Endothelial cell of umbilical vein (primary cell): Measurements from ENCODE around the gene TACC3. TPM values are rescaled to one million over a fixed set of nuclear protein-coding genes. Genes with fewer than 3 reads are reported as not detected.

Experiments
- BruUV-seq: library from RNA; stranded (reverse); fragments of 400-500 nt; replicated peaks from 2 replicates; lab custom pipeline; 2021; lab: Mats Ljungman, UMichigan
- CTCF ChIA-PET: fragments of 300-600, 350-600 bp; sonication (Branson Sonifier 250); formaldehyde crosslinking; loops from one replicate; lab custom pipeline; 2021; ENCODE audit warnings: antibody characterized with exemption, inconsistent platforms; lab: Charles Lee
- POLR2A ChIA-PET: fragments of 300-600, 350-600 bp; sonication (Branson Sonifier 250); formaldehyde crosslinking; loops from one replicate; lab custom pipeline; 2021; ENCODE audit warnings: antibody characterized with exemption, inconsistent platforms; lab: Charles Lee
- DNase-seq: peaks from one replicate; pipeline ENCODE4 v3.0.0-alpha.2; 2011; ENCODE audit warnings: low read depth, low spot score
- FAIRE-seq: peaks from 2 replicates; lab custom pipeline; 2011; peaks lifted over from hg19 to GRCh38; lab: Jason Lieb, UNC
- H2AFZ ChIP-seq: 2 replicates; pipeline ENCODE4 v1.6.0; 2012; ENCODE audit warnings: low read depth, low read length, control low read depth, inconsistent platforms
- H3K27ac ChIP-seq: 2 replicates; pipeline ENCODE4 v1.5.1; 2011; ENCODE audit warnings: low read depth, mild to moderate bottlenecking, control low read depth, low read length, moderate library complexity; ENCODE audit not compliant: insufficient read depth
- H3K27me3 ChIP-seq, 2 experiments: 2 replicates each; pipeline versions ENCODE4 v1.6.0 to v1.6.1; 2011; ENCODE audit warnings: low read length in 2 of 2, mixed read lengths in 1 of 2; ENCODE audit not compliant: control insufficient read depth in 2 of 2, insufficient read depth in 2 of 2
- H3K36me3 ChIP-seq, 2 experiments: 2 replicates in 1 of 2; 3 replicates in 1 of 2; pipeline ENCODE4 v1.5.1; 2011; ENCODE audit warnings: low read length in 2 of 2, mild to moderate bottlenecking in 1 of 2, moderate library complexity in 1 of 2; ENCODE audit not compliant: control insufficient read depth in 2 of 2, insufficient read depth in 2 of 2; ENCODE audit errors: extremely low read depth in 1 of 2
- H3K4me1 ChIP-seq: 3 replicates; pipeline ENCODE4 v1.5.1; 2011; ENCODE audit warnings: mild to moderate bottlenecking, low read length; ENCODE audit not compliant: control insufficient read depth, insufficient read depth; ENCODE audit errors: extremely low read depth
- H3K4me2 ChIP-seq: 2 replicates; pipeline ENCODE4 v1.6.1; 2011; ENCODE audit warnings: low read length, control low read depth, mixed read lengths; ENCODE audit not compliant: insufficient read depth
- H3K4me3 ChIP-seq, 3 experiments: fragments of 200-600 bp in 1 of 3; sonication (generic), shearing (Covaris generic) in 1 of 3; replicated peaks in 1 of 3; 2 replicates each; pipeline ENCODE4 v1.5.1; 2011 to 2016; ENCODE audit warnings: control low read depth in 3 of 3, low read length in 3 of 3, mild to moderate bottlenecking in 2 of 3, inconsistent platforms in 1 of 3, low read depth in 1 of 3, moderate library complexity in 1 of 3; ENCODE audit not compliant: insufficient read depth in 1 of 3
- H3K79me2 ChIP-seq: 2 replicates; pipeline ENCODE4 v1.6.0; 2012; ENCODE audit warnings: low read length, inconsistent platforms; ENCODE audit not compliant: control insufficient read depth, insufficient read depth
- H3K9ac ChIP-seq: replicated peaks from 2 replicates; pipeline ENCODE3; 2011; ENCODE audit warnings: low read length, control low read depth; ENCODE audit not compliant: insufficient read depth; ENCODE audit errors: extremely low read depth
- H3K9me1 ChIP-seq: replicated peaks from 3 replicates; pipeline ENCODE4 v1.6.0; 2011; ENCODE audit warnings: mild to moderate bottlenecking, low read length; ENCODE audit not compliant: control insufficient read depth, insufficient read depth; ENCODE audit errors: extremely low read depth
- H3K9me3 ChIP-seq: replicated peaks from 2 replicates; pipeline ENCODE4 v1.5.1; 2012; ENCODE audit warnings: low read length, inconsistent platforms; ENCODE audit not compliant: control insufficient read depth, insufficient read depth
- H4K20me1 ChIP-seq: replicated peaks from 2 replicates; pipeline ENCODE3; 2011; ENCODE audit warnings: mild to moderate bottlenecking, low read length; ENCODE audit not compliant: control insufficient read depth, insufficient read depth; ENCODE audit errors: extremely low read depth
- EZH2 ChIP-seq: IDR thresholded peaks from 2 replicates; pipeline ENCODE4 v1.6.1; 2012; ENCODE audit warnings: borderline replicate concordance, low read depth, mild to moderate bottlenecking, moderate library complexity, low read length, inconsistent platforms; ENCODE audit not compliant: severe bottlenecking
- FOS ChIP-seq: IDR thresholded peaks from 2 replicates; pipeline ENCODE4 v1.6.1; 2011; ENCODE audit warnings: mild to moderate bottlenecking, low read length, moderate library complexity, borderline replicate concordance; ENCODE audit not compliant: insufficient read depth
- GATA2 ChIP-seq: IDR thresholded peaks from 2 replicates; pipeline ENCODE4 v1.7.0; 2011; ENCODE audit warnings: low read depth, mild to moderate bottlenecking, moderate library complexity, mixed read lengths, low read length; ENCODE audit not compliant: insufficient read length, insufficient read depth
- JUN ChIP-seq: IDR thresholded peaks from 2 replicates; pipeline ENCODE4 v1.6.1; 2011; ENCODE audit warnings: borderline replicate concordance, low read depth; ENCODE audit not compliant: insufficient read length, insufficient read depth
- MYC ChIP-seq: IDR thresholded peaks from one replicate; pipeline ENCODE4 v1.6.1; 2011; ENCODE audit warnings: mild to moderate bottlenecking, low read depth, low read length
- POLR2A ChIP-seq: IDR thresholded peaks from 2 replicates; pipeline ENCODE4 v1.6.1; 2012; ENCODE audit warnings: low read depth, mild to moderate bottlenecking, control low read depth, low read length
- POLR2AphosphoS5 ChIP-seq: IDR thresholded peaks from 2 replicates; pipeline ENCODE4 v1.6.1; 2012; ENCODE audit warnings: low read depth, mild to moderate bottlenecking, control low read depth, low read length, moderate library complexity; ENCODE audit not compliant: insufficient read depth
- dilution Hi-C: fragments of 300-500 bp; cut with MboI; formaldehyde crosslinking; loops from one replicate; pipeline ENCODE4 v1.15.0; 2019; ENCODE audit warnings: low sequenced_read_pairs; ENCODE audit not compliant: extremely low pct_ligation_motif_present
- intact Hi-C: fragments of 100-400 bp; cut with micrococcal nuclease; formaldehyde crosslinking; loops from one replicate; pipeline ENCODE4 v1.10.0; 2022
- polyA plus RNA-seq, 4 experiments: library from polyadenylated mRNA; depleted of rRNA in 3 of 4; stranded (reverse) in 3 of 4; unstranded in 1 of 4; fragments of >200 nt; gene quantifications; 2 replicates each; pipeline versions ENCODE4 v1.2.1 to v1.2.3, GENCODE V29; 2011 to 2012; ENCODE audit warnings: missing spikeins in 1 of 4
- total RNA-seq: library from RNA; stranded (reverse); gene quantifications from 2 replicates; pipeline ENCODE4 v1.2.3, GENCODE V29; 2021
- TF ChIP-seq, protein P1 (sequence below): IDR thresholded peaks from 2 replicates; pipeline ENCODE4 v1.6.1; 2011; ENCODE audit not compliant: insufficient read depth, insufficient read length
- TF ChIP-seq, protein P2 (sequence below), 2 donors: IDR thresholded peaks; 1 replicate in 1 of 2; 2 replicates in 1 of 2; pipeline ENCODE4 v1.5.1; 2011; ENCODE audit warnings: low read length in 2 of 2, mild to moderate bottlenecking in 2 of 2, moderate library complexity in 2 of 2, control low read depth in 1 of 2, inconsistent platforms in 1 of 2, low read depth in 1 of 2; ENCODE audit not compliant: insufficient read depth in 1 of 2; ENCODE audit errors: extremely low read depth in 1 of 2

Gene TACC3
- total and polyA plus RNA-seq, 2 donors (not counting 3 experiments of a cell fraction or from before 2014, with no cell fraction given): 54.5 to 135 TPM

DNA sequence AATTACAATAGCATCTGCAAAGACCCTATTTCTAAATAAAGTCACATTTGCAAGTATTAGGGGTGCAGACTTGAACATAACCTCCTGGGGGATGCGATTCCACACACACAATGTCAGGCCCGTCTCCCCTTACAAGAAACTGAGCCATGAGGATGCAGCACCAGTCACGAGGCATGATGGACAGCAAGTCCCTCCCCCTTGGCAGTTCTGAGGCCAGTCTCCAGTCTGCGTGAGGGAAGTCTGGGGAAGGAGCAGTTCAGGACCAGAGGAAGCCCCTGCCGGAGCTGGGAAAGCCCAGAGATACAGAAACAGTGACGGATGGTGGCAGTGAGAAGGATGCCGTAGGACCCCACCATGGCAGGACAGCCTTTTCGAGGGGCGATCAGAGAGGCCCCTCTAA, 46.6 kb upstream of the TACC3 start:
- intact Hi-C loops (no loop called here), dilution Hi-C loops (no loop called here)
- H3K9me3 ChIP-seq: no peaks in the 10 kb centered on the region
- H3K9me1 ChIP-seq: no peaks in the 10 kb centered on the region
- no peaks in the 10 kb centered on the region for H3K79me2 ChIP-seq
- TF ChIP-seq GATA2 (no peak), MYC (no peak), EZH2 (no peak)
- BruUV-seq: no TSS peak
- H3K27me3 ChIP-seq: no peaks in the 10 kb centered on the region
- no peak overlapping the region for H2AFZ ChIP-seq
- POLR2A ChIA-PET: no interaction called here
- no peaks in the 10 kb centered on the region for H3K4me1 ChIP-seq
- no peaks in the 10 kb centered on the region for H3K36me3 ChIP-seq
- CTCF ChIA-PET: no interaction called here
- H4K20me1 ChIP-seq: no peaks in the 10 kb centered on the region
- no peak overlapping the region for H3K4me3 ChIP-seq
- DNase-seq (no peak), FAIRE-seq (no peak)
- no peak overlapping the region for H3K9ac ChIP-seq
- H3K27ac ChIP-seq: no peak overlapping the region
- H3K4me2 ChIP-seq: no peak overlapping the region

DNA sequence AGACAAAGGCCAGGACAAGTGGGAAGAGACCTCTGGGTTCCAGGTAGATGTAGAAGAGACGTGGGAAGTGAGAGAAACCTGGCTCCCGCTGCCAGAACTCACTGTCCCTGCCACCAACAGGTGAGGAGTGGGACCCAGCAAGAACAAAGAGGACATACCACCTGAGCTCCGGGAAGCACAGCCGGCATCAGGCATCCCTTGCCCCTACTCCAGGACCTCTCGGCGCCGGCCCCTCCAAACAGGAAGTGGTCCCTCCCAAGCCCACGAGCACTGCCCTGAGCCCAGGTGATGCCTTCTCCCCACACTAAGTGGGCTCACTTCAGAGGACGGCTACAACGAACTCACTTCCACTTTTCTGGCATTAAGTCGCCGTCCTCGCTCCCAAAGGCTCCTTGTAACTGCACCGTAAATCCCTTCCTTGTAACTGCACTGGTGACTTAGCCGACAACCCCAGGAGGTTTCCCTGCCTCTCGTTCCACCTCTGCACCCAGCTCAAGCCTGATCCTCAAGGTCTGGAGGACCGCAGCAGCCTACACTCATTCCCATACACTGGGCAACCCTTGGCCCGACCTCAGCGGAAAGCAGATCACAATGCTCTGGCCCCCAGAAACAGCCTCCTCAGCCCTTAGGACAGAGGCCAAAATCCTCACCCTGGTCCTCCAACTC, 46.1 kb upstream of the TACC3 start:
- Histone ChIP-seq H3K27ac (no peak overlapping the region), H3K4me3 (no peak overlapping the region), H3K4me2 (no peak overlapping the region), H3K36me3 (no peaks in the 10 kb centered on the region), H3K9ac (no peak overlapping the region), H3K9me1 (no peaks in the 10 kb centered on the region), H3K4me1 (no peaks in the 10 kb centered on the region), H2AFZ (no peak overlapping the region), H3K27me3 (no peaks in the 10 kb centered on the region), H4K20me1 (no peaks in the 10 kb centered on the region), H3K9me3 (no peaks in the 10 kb centered on the region), H3K79me2 (no peaks in the 10 kb centered on the region)
- POLR2A ChIA-PET: no interaction called here
- intact Hi-C loops (no loop called here), dilution Hi-C loops (no loop called here)
- FAIRE-seq (no peak), DNase-seq (no peak)
- TF ChIP-seq, protein P1, sequence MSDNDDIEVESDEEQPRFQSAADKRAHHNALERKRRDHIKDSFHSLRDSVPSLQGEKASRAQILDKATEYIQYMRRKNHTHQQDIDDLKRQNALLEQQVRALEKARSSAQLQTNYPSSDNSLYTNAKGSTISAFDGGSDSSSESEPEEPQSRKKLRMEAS: no peak
- TF ChIP-seq POLR2AphosphoS5 (no peak), MYC (no peak), JUN (no peak), FOS (no peak), POLR2A (no peak), GATA2 (no peak), EZH2 (no peak)
- TF ChIP-seq, protein P2, sequence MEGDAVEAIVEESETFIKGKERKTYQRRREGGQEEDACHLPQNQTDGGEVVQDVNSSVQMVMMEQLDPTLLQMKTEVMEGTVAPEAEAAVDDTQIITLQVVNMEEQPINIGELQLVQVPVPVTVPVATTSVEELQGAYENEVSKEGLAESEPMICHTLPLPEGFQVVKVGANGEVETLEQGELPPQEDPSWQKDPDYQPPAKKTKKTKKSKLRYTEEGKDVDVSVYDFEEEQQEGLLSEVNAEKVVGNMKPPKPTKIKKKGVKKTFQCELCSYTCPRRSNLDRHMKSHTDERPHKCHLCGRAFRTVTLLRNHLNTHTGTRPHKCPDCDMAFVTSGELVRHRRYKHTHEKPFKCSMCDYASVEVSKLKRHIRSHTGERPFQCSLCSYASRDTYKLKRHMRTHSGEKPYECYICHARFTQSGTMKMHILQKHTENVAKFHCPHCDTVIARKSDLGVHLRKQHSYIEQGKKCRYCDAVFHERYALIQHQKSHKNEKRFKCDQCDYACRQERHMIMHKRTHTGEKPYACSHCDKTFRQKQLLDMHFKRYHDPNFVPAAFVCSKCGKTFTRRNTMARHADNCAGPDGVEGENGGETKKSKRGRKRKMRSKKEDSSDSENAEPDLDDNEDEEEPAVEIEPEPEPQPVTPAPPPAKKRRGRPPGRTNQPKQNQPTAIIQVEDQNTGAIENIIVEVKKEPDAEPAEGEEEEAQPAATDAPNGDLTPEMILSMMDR (IDR thresholded peaks at IDR 0.05; ENCODE audit: extremely low read depth in 1 of 2, insufficient read depth in 1 of 2, low read depth in 1 of 2, low read length in 2 of 2): no peak
- CTCF ChIA-PET: no interaction called here
- BruUV-seq: no TSS peak
